Pancreas (tissue), 10 donors: Measurements from ENCODE around the gene BCLAF1. TPM values are rescaled to one million over a fixed set of nuclear protein-coding genes. Genes with fewer than 3 reads are reported as not detected.

Source experiments
- ATAC-seq, 4 donors: fragments of 200-7000 bp; cut with Tn5 transposase; one replicate each; pipeline versions ENCODE4 v1.8.0 to v1.9.1; 2020; ENCODE audit warnings: mild to moderate bottlenecking in 4 of 4, moderate library complexity in 4 of 4
- DNase-seq, 6 donors: peaks; one replicate each; pipeline ENCODE4 v3.0.0-alpha.2; 2020
- FAIRE-seq: peaks from 2 replicates; lab custom pipeline; 2012; peaks lifted over from hg19 to GRCh38; lab: Jason Lieb, UNC
- H3K27ac ChIP-seq, 4 donors: fragments of 200-600 bp; sonication (generic); 1 replicate in 3 of 4; 2 replicates in 1 of 4; pipeline versions ENCODE4 v1.5.0 to v1.8.0; 2020
- H3K27me3 ChIP-seq, 4 donors: fragments of 200-600 bp; one replicate each; pipeline ENCODE4 v1.8.0; 2021
- H3K36me3 ChIP-seq, 3 donors: fragments of 200-600 bp; sonication (generic) in 1 of 3; one replicate each; pipeline versions ENCODE4 v1.5.0 to v1.8.0; 2020 to 2021
- H3K4me1 ChIP-seq, 3 donors: fragments of 200-600 bp; one replicate each; pipeline ENCODE4 v1.8.0; 2021
- H3K4me3 ChIP-seq, 4 donors: fragments of 200-600 bp; sonication (generic) in 2 of 4; one replicate each; pipeline versions ENCODE4 v1.5.0 to v1.8.0; 2020 to 2021
- H3K9me3 ChIP-seq, 4 donors: fragments of 200-600 bp; one replicate each; pipeline ENCODE4 v1.8.0; 2021
- CTCF ChIP-seq, 4 donors: fragments of 200-600 bp; sonication (generic) in 3 of 4; IDR thresholded peaks; one replicate each; pipeline versions ENCODE4 v1.5.0 to v1.8.0; 2021; ENCODE audit warnings: antibody characterized with exemption in 4 of 4
- WGBS, 2 donors: extraction: QIAGEN DNeasy Blood & Tissue Kit; methylation state at CpG; one replicate each; pipeline ENCODE4 v1.1.7; 2013; 5-methylcytosine and 5-hydroxymethylcytosine counted together
- intact Hi-C, 3 donors: fragments of 100-400 bp; cut with DNase I; formaldehyde crosslinking; loops; one replicate each; pipeline versions ENCODE4 v1.11.1 to v1.14.2; 2022
- polyA plus RNA-seq, 2 donors: library from polyadenylated mRNA; stranded (reverse); fragments of 200-250 nt; gene quantifications; one replicate each; pipeline ENCODE4 v1.2.3, GENCODE V29; 2013
- total RNA-seq, 6 donors: library from RNA; stranded (reverse); fragmentation: NEBNext Ultra II Directional in 4 of 6; extraction: Animal tissue kit (Norgen Biotek cat#: 25700) in 4 of 6; gene quantifications; one replicate each; pipeline versions ENCODE4 v1.2.1 to v1.2.4, GENCODE V29; 2021 to 2023
- donor health status: healthy with polysubstance abuse.
- donor health status: DM: no; HTN: no; CAD: no; lungs with moderate emphysema.
- donor health status: DM: no; HTN: no; CAD: no.
- donor health status: control.
- donor health status: control.
- donor health status: Bipolar disorder and iron deficiency.
- donor health status: DM: yes; HTN: yes; CAD: no.
- donor health status: DM: no; HTN: no; CAD: no.
- donor health status: DM: no; HTN: no; CAD: no.
- donor health status: DM: yes; HTN: yes; CAD: no.

The BCLAF1 gene
- total and polyA plus RNA-seq, 8 donors = 14.5 to 73.3 (median 43.5) TPM

- no peaks in the 10 kb centered on the region for H3K27me3 ChIP-seq
- DNase-seq = no peak
Observed at GRCh38 chr6:136212608-136213007, 77.0 kb downstream of the BCLAF1 start.

GRCh38 chr6:136210398-136211165, 79.1 kb downstream of the BCLAF1 start:
- DNase-seq (no peak), FAIRE-seq (no peak), ATAC-seq (no peak)
- WGBS, 2 donors = 86 to 88% methylated on average over 13 of the region's 13 CpGs
- H3K4me1 ChIP-seq = no peaks in the 10 kb centered on the region
- H3K36me3 ChIP-seq = no peaks in the 10 kb centered on the region
- intact Hi-C loops = no loop called here
- TF ChIP-seq CTCF (IDR thresholded peaks at IDR 0.05) = no peak
- H3K9me3 ChIP-seq = no peaks in the 10 kb centered on the region
- H3K27me3 ChIP-seq = no peaks in the 10 kb centered on the region
- H3K27ac ChIP-seq = no peak overlapping the region
- no peak overlapping the region for H3K4me3 ChIP-seq

More at GRCh38 chr6:136212608-136213007, 77.0 kb downstream of the BCLAF1 start:
- Histone ChIP-seq H3K36me3 (no peaks in the 10 kb centered on the region), H3K9me3 (no peaks in the 10 kb centered on the region), H3K27ac (no peak overlapping the region), H3K4me1 (no peaks in the 10 kb centered on the region), H3K4me3 (no peak overlapping the region)
- ATAC-seq = no peak
- WGBS, 2 donors = 93 to 97% methylated on average over 2 of the region's 2 CpGs
- intact Hi-C loops = no loop called here
- FAIRE-seq = no peak
- TF ChIP-seq CTCF (IDR thresholded peaks at IDR 0.05) = no peak

DNA sequence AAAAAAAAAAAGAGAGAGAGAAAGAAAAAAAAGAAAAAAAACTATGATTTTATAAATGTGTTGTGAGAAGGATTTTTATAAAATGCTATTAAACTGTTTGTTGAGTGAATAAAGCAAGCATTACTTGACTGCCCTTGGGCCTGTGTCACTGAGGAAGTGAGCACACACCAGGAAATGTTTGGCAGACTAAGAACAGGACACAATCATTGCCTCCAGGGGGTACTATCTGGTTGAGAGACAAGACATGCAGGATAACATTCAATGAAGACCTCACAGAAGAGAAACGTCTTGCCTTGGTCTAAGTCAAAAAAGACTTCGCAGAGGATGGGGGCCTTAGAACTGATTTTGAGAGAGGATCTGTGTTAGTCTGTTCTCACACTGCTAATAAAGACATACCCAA, 80.2 kb downstream of the BCLAF1 start:
- ATAC-seq = no peak
- FAIRE-seq = no peak
- no peak for TF ChIP-seq CTCF (IDR thresholded peaks at IDR 0.05)
- Histone ChIP-seq H3K36me3 (no peaks in the 10 kb centered on the region), H3K27me3 (no peaks in the 10 kb centered on the region), H3K27ac (no peak overlapping the region), H3K9me3 (no peaks in the 10 kb centered on the region), H3K4me3 (no peak overlapping the region), H3K4me1 (no peaks in the 10 kb centered on the region)
- no peak for DNase-seq
- 84 to 89% methylated on average over 2 of the region's 2 CpGs for WGBS, 2 donors
- intact Hi-C loops = no loop called here

DNA sequence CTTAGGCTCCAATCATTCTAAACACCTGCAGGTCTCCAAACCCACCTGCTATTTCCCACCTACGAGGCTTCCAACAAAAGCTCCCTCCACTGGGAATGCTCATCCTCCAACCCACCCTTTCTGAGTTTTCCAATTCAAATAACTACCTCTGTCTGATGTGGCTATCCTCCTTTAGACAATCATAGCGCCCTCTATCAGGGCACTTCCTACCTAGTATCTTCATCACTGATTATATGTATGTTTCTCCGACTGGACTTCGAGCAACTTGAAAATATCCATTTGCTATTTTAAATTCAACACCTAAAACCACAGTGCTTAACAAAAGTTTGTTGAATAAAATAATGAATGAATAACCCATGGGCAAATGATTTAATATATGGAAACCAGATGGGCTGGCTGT, 80.9 kb downstream of the BCLAF1 start:
- WGBS, 2 donors = 87 to 89% methylated on average over 4 of the region's 4 CpGs
- Histone ChIP-seq H3K9me3 (no peaks in the 10 kb centered on the region), H3K4me1 (no peaks in the 10 kb centered on the region), H3K36me3 (no peaks in the 10 kb centered on the region), H3K27me3 (no peaks in the 10 kb centered on the region), H3K4me3 (no peak overlapping the region), H3K27ac (no peak overlapping the region)
- ATAC-seq = no peak
- DNase-seq = no peak
- intact Hi-C loops = no loop called here
- FAIRE-seq = no peak
- no peak for TF ChIP-seq CTCF (IDR thresholded peaks at IDR 0.05)

Other genes with a start within 250 kb of the BCLAF1 start
- under 1 TPM in 5 of 6 donors, not detected in 1; 0.08 to 0.61 (median 0.34) TPM for gene MTFR2, start 39.5 kb downstream of the BCLAF1 start, total RNA-seq
- gene MTFR2, start 39.5 kb downstream of the BCLAF1 start, polyA plus RNA-seq = under 1 TPM; 0.26 to 0.49 TPM